Mucosa of descending colon (tissue), 3 donors: ENCODE results near the gene FAM111B. TPM values are rescaled to one million over a fixed set of nuclear protein-coding genes. Genes with fewer than 3 reads are reported as not detected.
A peak's percentile ranks its signal among the peaks of the same experiment; 100 is the strongest.

Experiments
- ATAC-seq: fragments of 200-7000 bp; cut with Tn5 transposase; one replicate; pipeline ENCODE4 v1.9.1; 2020; ENCODE audit warnings: mild to moderate bottlenecking, moderate library complexity
- DNase-seq, 3 donors: peaks; one replicate each; pipeline ENCODE4 v3.0.0-alpha.2; 2020
- H3K36me3 ChIP-seq: fragments of 200-600 bp; one replicate; pipeline ENCODE4 v1.8.0; 2021; ENCODE audit warnings: low read depth, mild to moderate bottlenecking
- H3K4me1 ChIP-seq: fragments of 200-600 bp; one replicate; pipeline ENCODE4 v1.8.0; 2021; ENCODE audit warnings: low read depth, mild to moderate bottlenecking
- H3K4me3 ChIP-seq: fragments of 200-600 bp; one replicate; pipeline ENCODE4 v1.8.0; 2021; ENCODE audit warnings: mild to moderate bottlenecking
- H3K9me3 ChIP-seq: fragments of 200-600 bp; one replicate; pipeline ENCODE4 v1.8.0; 2021; ENCODE audit warnings: mild to moderate bottlenecking
- CTCF ChIP-seq: fragments of 200-600 bp; IDR thresholded peaks from one replicate; pipeline ENCODE4 v1.8.0; 2022; ENCODE audit warnings: antibody characterized with exemption, mild to moderate bottlenecking
- intact Hi-C, 2 donors: fragments of 100-400 bp; cut with DNase I in 1 of 2; cut with micrococcal nuclease in 1 of 2; formaldehyde crosslinking; loops; one replicate each; pipeline versions ENCODE4 v1.11.0 to v1.11.1; 2022; cut with DNase I, micrococcal nuclease
- total RNA-seq, 3 donors: library from RNA; stranded (reverse); fragmentation: NEBNext Ultra II Directional in 2 of 3; extraction: Animal tissue kit (Norgen Biotek cat#: 25700) in 2 of 3; gene quantifications; one replicate each; pipeline versions ENCODE4 v1.2.1 to v1.2.4, GENCODE V29; 2021 to 2023
- donor health status: DM: no; HTN: no; CAD: no; lungs with moderate emphysema.
- donor health status: DM: no; HTN: no; CAD: no.
- donor health status: DM: no; HTN: yes; CAD: no.

FAM111B gene
- total RNA-seq, 3 donors from 2014 or later, result 1.8 to 7.8 (median 2.5) TPM

- Histone ChIP-seq H3K4me3 (peak overlapping the region; percentile 66), H3K36me3 (no peaks in the 10 kb centered on the region), H3K9me3 (no peaks in the 10 kb centered on the region), H3K4me1 (peaks cover 20% of the 10 kb centered on the region)
- no peak for TF ChIP-seq CTCF
- peak; percentile 61 to 73 (median 70) for DNase-seq
- ATAC-seq, result peak; percentile 6
- intact Hi-C loops, result no loop called here
These were observed 66.3 kb downstream of the FAM111B start for GRCh38 chr11:59173080-59173963.

DNA sequence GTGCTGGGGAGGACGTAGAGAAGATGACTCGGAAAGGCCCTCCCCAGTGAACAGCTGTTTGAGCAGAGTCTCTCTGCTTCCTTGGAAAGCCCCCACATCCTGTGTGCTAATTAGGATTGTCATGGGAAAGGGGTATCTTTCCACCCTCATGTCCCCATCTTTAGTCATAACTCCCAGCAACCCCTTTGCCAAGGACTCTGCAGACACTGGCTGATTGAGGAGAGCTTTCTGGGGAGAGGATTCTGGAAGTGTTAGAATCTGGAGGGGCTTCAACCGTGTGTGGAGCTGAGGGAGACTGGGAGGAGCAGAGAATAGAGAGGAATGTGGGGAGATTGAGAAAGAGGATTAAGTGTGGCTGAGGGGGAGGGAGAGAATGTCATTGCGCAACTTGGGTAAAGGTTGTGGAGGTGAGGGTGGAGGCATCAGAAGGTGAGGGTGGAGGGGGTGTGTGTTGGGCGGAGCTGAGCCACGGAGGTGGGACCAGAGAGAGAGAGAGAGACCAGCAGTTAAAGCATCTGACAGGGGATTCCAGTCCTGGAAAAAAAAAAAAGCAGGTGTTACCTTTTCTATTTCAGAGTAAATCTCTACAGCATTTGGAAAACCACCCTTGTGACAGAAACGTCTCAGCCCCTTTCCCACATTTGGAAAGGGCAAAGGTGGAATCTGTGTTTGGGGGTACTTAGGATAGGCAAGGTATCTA lies 67.1 kb downstream of the FAM111B start:
- ATAC-seq, result peak; percentile 78
- DNase-seq, result peak; percentile 85 to 90 (median 85)
- Histone ChIP-seq H3K4me3 (no peak overlapping the region), H3K9me3 (no peaks in the 10 kb centered on the region), H3K4me1 (peaks cover 20% of the 10 kb centered on the region), H3K36me3 (no peaks in the 10 kb centered on the region)
- no peak for TF ChIP-seq CTCF
- intact Hi-C loops, result no loop called here

DNA sequence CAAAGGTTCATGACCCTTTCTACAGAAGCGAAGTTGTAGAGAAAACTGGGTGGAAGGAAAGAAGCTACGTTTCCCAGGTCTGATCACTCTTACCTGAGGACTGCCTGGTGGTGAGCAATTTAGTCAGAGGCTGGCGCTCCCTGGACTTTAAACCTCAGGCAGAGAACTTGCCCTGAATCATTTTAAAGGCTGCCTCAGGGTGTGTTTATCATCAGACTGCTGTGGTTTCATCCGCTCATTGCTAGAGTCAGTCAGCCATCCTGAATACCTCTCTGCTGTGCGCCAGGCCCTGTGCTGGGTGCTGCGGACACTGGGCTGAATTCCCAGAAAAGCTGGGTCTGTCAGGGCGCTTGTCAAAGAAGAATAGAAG lies 67.6 kb downstream of the FAM111B start:
- intact Hi-C loops, result no loop called here
- no peak overlapping the region for H3K4me3 ChIP-seq
- H3K9me3 ChIP-seq, result no peaks in the 10 kb centered on the region
- ATAC-seq (peak; percentile 65), DNase-seq (peak; percentile 56 to 75 (median 64))
- peaks cover 20% of the 10 kb centered on the region for H3K4me1 ChIP-seq
- TF ChIP-seq CTCF, result no peak
- H3K36me3 ChIP-seq, result no peaks in the 10 kb centered on the region

DNA sequence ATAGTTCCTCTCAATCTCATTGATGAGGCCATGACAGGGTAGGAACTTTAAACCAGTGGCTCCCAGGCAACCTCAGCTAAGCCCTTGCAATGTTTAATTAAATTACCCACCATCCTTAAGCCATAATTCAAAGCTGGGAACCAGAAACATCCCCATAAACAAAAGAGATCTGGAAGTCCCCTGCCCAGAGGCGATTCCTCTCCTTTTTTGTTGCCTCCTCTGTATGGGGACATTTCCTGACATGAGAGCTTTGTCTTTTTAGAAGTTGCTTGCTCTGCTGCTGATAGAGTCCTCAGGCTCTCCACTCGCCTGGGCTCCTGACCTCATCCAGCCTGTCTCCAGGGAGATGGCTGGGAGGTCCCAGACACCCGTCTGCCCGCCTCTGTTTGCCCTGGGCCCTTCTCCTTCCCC lies 68.1 kb downstream of the FAM111B start:
- Histone ChIP-seq H3K4me1 (peaks cover 20% of the 10 kb centered on the region), H3K9me3 (no peaks in the 10 kb centered on the region), H3K4me3 (no peak overlapping the region), H3K36me3 (no peaks in the 10 kb centered on the region)
- ATAC-seq (no peak), DNase-seq (no peak)
- intact Hi-C loops, result no loop called here
- TF ChIP-seq CTCF, result no peak

DNA sequence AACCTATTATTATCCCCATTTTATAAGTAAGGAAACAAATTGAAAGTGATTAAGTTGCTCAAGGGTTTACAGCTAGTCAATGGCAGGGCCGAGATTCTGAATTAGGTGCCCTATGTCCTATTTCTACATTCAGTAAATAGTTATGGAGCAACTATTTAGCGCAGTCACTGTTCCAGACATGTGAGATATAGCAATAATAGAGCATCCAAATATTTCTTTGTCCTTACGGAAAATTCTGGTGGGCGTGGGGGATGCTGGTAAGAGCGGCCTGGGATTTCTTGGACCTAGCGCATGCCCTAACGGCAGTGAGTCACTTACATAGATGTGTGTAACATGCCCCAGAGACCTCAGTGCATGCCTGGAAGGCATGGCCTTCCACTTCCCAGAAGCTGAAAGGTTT lies 69.3 kb downstream of the FAM111B start:
- TF ChIP-seq CTCF, result no peak
- Histone ChIP-seq H3K36me3 (no peaks in the 10 kb centered on the region), H3K9me3 (no peaks in the 10 kb centered on the region), H3K4me1 (peaks cover 20% of the 10 kb centered on the region), H3K4me3 (no peak overlapping the region)
- intact Hi-C loops, result no loop called here
- no peak for DNase-seq
- no peak for ATAC-seq

Other genes with a start within 250 kb of the FAM111B start
- gene GLYATL1, start 167.7 kb upstream of the FAM111B start, total RNA-seq, result under 1 TPM in 1 of 3 donors, not detected in 2; 0.19 TPM
- gene GLYATL1B, start 20.9 kb upstream of the FAM111B start, total RNA-seq, result not detected
- 10 to 100 TPM; 33.6 to 36.0 (median 35.6) TPM for gene FAM111A, start 35.6 kb downstream of the FAM111B start, total RNA-seq
- gene DTX4, start 64.9 kb downstream of the FAM111B start, total RNA-seq, result 10 to 100 TPM; 37.4 to 95.7 (median 53.8) TPM
- gene MPEG1, start 105.7 kb downstream of the FAM111B start, total RNA-seq, result 10 to 100 TPM in 2 of 3 donors, 1 to 10 TPM in 1; 8.7 to 30.8 (median 21.9) TPM